ENCODE data around the gene RBM19.

Gene RBM19

DNA sequence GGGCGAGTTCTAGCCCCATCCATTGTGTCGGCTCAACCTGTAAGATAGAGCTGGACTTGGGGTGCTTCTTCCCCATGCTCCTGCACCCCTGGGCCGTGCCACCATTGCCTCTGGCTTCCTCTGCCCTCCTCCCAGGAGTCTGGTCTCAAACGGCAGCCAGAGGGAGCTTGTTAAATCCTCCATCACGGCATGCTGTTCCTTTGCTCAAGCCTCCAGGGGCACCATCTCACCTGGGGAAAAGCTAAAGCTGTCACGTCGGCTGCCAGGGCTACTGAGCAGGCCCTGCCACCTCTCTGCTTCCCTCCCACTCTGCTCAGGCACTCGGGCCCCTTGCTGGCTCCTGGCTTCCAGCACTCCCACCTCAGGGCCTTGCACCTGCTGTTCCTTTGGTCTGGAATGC lies 140.4 kb downstream of the RBM19 start:
- H3K9ac ChIP-seq: no peak overlapping the region
- no peaks in the 10 kb centered on the region for H3K36me3 ChIP-seq (ENCODE audit: insufficient read depth)
- no peak overlapping the region for H3K4me2 ChIP-seq
- H3K27me3 ChIP-seq (ENCODE audit: insufficient read depth, low read depth): no peaks in the 10 kb centered on the region
- no peak overlapping the region for H2AFZ ChIP-seq (ENCODE audit: low read depth)
- H3K4me1 ChIP-seq (ENCODE audit: low read depth, poor library complexity, severe bottlenecking): peaks cover 2% of the 10 kb centered on the region
- TF ChIP-seq, protein P1, sequence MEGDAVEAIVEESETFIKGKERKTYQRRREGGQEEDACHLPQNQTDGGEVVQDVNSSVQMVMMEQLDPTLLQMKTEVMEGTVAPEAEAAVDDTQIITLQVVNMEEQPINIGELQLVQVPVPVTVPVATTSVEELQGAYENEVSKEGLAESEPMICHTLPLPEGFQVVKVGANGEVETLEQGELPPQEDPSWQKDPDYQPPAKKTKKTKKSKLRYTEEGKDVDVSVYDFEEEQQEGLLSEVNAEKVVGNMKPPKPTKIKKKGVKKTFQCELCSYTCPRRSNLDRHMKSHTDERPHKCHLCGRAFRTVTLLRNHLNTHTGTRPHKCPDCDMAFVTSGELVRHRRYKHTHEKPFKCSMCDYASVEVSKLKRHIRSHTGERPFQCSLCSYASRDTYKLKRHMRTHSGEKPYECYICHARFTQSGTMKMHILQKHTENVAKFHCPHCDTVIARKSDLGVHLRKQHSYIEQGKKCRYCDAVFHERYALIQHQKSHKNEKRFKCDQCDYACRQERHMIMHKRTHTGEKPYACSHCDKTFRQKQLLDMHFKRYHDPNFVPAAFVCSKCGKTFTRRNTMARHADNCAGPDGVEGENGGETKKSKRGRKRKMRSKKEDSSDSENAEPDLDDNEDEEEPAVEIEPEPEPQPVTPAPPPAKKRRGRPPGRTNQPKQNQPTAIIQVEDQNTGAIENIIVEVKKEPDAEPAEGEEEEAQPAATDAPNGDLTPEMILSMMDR (conservative IDR thresholded peaks at IDR 0.05; ENCODE audit: low read depth, low read length): no peak
- H3K4me3 ChIP-seq (IDR thresholded peaks at IDR 0.05; ENCODE audit: insufficient read depth, low read depth, low read length): no peak overlapping the region
- H4K20me1 ChIP-seq (ENCODE audit: insufficient read depth): no peaks in the 10 kb centered on the region
- H3K79me2 ChIP-seq (ENCODE audit: insufficient read depth, low read depth): no peaks in the 10 kb centered on the region
- no peak overlapping the region for H3K27ac ChIP-seq

DNA sequence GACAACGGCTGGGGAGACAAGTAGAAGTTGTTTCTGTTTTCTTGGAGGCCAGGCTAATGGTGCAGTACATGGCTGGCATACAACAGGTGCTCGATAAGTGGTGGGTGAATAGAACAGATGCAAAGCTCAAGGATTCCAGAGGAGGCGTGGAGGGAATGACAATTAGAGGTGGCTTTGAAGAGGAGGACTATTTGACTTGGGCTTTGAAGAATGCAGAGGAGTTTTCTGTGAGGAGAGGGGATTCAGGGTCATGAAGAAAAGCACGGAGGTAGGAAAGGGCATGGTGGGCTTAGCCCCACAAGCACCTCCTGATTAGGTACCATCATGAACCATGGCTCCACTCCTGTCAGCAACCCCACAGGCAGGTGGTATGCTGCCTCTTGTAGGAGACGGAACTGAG lies 142.3 kb downstream of the RBM19 start:
- Histone ChIP-seq H3K4me2 (no peak overlapping the region), H3K79me2 (ENCODE audit: insufficient read depth, low read depth) (no peaks in the 10 kb centered on the region), H3K27ac (no peak overlapping the region), H3K36me3 (ENCODE audit: insufficient read depth) (no peaks in the 10 kb centered on the region), H3K4me1 (ENCODE audit: low read depth, poor library complexity, severe bottlenecking) (no peaks in the 10 kb centered on the region), H2AFZ (ENCODE audit: low read depth) (no peak overlapping the region), H3K4me3 (IDR thresholded peaks at IDR 0.05; ENCODE audit: insufficient read depth, low read depth, low read length) (no peak overlapping the region), H3K9ac (no peak overlapping the region), H3K27me3 (ENCODE audit: insufficient read depth, low read depth) (no peaks in the 10 kb centered on the region), H4K20me1 (ENCODE audit: insufficient read depth) (no peaks in the 10 kb centered on the region)
- TF ChIP-seq, protein P1 (conservative IDR thresholded peaks at IDR 0.05; ENCODE audit: low read depth, low read length): no peak

DNA sequence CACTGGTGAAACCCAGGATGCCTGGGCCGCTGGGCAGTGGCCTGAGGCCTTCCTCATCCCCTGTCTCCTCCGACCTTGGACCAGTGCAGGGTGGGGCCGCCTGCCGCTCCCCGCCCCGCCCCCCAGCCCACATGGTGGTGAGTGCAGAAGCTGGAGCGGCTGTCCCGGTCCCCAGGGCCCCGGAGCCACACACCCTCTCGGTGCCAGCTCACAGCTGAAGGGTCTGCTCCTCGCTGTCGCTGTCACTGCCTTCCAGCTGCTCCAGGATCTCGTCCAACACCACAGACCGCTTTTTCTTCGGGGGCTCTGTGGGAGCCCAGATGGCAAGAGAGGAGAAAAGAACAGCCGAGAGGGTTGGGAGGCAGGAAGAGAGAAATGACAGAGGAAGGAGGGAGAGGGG lies 143.1 kb downstream of the RBM19 start:
- H4K20me1 ChIP-seq (ENCODE audit: insufficient read depth): no peaks in the 10 kb centered on the region
- no peaks in the 10 kb centered on the region for H3K4me1 ChIP-seq (ENCODE audit: low read depth, poor library complexity, severe bottlenecking)
- H3K4me2 ChIP-seq: no peak overlapping the region
- no peaks in the 10 kb centered on the region for H3K27me3 ChIP-seq (ENCODE audit: insufficient read depth, low read depth)
- no peak overlapping the region for H3K9ac ChIP-seq
- no peaks in the 10 kb centered on the region for H3K36me3 ChIP-seq (ENCODE audit: insufficient read depth)
- no peak overlapping the region for H3K27ac ChIP-seq
- TF ChIP-seq, protein P1 (conservative IDR thresholded peaks at IDR 0.05; ENCODE audit: low read depth, low read length): no peak
- H2AFZ ChIP-seq (ENCODE audit: low read depth): no peak overlapping the region
- no peaks in the 10 kb centered on the region for H3K79me2 ChIP-seq (ENCODE audit: insufficient read depth, low read depth)
- H3K4me3 ChIP-seq (IDR thresholded peaks at IDR 0.05; ENCODE audit: insufficient read depth, low read depth, low read length): no peak overlapping the region

DNA sequence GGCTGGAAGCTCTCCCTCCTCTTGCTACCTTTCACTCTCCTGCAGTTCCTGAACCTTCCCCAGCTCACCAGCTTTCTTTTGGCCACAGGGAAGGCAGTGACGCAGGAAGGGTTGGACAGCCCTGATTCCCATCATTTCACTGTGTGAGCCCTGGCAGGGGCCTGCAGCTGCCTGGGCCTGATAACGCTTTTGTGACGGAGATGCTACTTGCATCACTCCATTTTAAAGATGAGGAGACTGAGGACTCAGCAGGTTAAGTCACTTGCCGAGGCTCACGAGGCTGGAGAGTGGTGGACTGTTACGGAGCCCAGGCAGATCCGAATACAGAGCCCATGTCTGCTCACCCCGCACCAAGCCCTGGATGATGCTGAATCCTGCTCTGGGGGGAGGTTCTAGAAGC lies 145.3 kb downstream of the RBM19 start:
- Histone ChIP-seq H3K9ac (no peak overlapping the region), H2AFZ (ENCODE audit: low read depth) (no peak overlapping the region), H3K4me1 (ENCODE audit: low read depth, poor library complexity, severe bottlenecking) (no peaks in the 10 kb centered on the region), H3K27me3 (ENCODE audit: insufficient read depth, low read depth) (no peaks in the 10 kb centered on the region), H3K36me3 (ENCODE audit: insufficient read depth) (no peaks in the 10 kb centered on the region), H3K79me2 (ENCODE audit: insufficient read depth, low read depth) (no peaks in the 10 kb centered on the region), H3K4me3 (IDR thresholded peaks at IDR 0.05; ENCODE audit: insufficient read depth, low read depth, low read length) (no peak overlapping the region), H3K4me2 (no peak overlapping the region), H4K20me1 (ENCODE audit: insufficient read depth) (no peaks in the 10 kb centered on the region), H3K27ac (no peak overlapping the region)
- TF ChIP-seq, protein P1 (conservative IDR thresholded peaks at IDR 0.05; ENCODE audit: low read depth, low read length): no peak
